Measurements from ENCODE around the gene ORC5. TPM values are rescaled to one million over a fixed set of nuclear protein-coding genes. Genes with fewer than 3 reads are reported as not detected.
A peak's percentile ranks its signal among the peaks of the same experiment; 100 is the strongest.

Gene ORC5
- total RNA-seq, 4 donors from 2014 or later: 4.3 to 21.6 (median 19.6) TPM

GRCh38 chr7:104175361-104175984, 32.3 kb downstream of the ORC5 start:
- Histone ChIP-seq H3K36me3 (peaks cover 0 to 46% (median 0%) of the 10 kb centered on the region in 3 donors), H3K4me3 (no peak overlapping the region), H3K27ac (no peak overlapping the region), H3K9me3 (peaks cover 0 to 4% (median 0%) of the 10 kb centered on the region in 3 donors), H3K4me1 (no peaks in the 10 kb centered on the region), H3K27me3 (no peaks in the 10 kb centered on the region)
- no peak for DNase-seq
- TF ChIP-seq, protein P1, sequence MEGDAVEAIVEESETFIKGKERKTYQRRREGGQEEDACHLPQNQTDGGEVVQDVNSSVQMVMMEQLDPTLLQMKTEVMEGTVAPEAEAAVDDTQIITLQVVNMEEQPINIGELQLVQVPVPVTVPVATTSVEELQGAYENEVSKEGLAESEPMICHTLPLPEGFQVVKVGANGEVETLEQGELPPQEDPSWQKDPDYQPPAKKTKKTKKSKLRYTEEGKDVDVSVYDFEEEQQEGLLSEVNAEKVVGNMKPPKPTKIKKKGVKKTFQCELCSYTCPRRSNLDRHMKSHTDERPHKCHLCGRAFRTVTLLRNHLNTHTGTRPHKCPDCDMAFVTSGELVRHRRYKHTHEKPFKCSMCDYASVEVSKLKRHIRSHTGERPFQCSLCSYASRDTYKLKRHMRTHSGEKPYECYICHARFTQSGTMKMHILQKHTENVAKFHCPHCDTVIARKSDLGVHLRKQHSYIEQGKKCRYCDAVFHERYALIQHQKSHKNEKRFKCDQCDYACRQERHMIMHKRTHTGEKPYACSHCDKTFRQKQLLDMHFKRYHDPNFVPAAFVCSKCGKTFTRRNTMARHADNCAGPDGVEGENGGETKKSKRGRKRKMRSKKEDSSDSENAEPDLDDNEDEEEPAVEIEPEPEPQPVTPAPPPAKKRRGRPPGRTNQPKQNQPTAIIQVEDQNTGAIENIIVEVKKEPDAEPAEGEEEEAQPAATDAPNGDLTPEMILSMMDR (IDR thresholded peaks at IDR 0.05): no peak
- no peak for TF ChIP-seq POLR2A (IDR thresholded peaks at IDR 0.05)
- 39 to 41% methylated on average over 2 of the region's 2 CpGs for WGBS, 2 donors
- intact Hi-C loops (cut with DNase I): no loop called here

DNA sequence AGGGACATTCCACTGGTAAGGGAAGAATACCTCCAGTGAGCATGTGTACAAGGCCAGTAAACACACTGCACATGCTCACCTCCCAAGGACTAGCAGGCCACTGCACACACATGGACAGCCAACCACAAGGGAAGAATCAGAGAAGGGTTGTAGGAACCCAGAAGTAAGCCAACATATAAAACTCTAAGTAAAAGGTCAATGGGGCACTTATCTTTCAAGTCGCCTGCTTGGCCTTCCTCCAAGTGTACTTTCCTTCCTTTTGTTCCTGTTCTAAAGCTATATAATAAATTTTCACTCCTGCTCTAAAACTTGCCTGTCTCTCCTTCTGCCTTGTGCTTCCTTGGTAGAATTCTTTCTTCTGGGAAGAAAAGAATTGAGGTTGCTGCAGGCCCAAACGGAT, 33.0 kb downstream of the ORC5 start:
- intact Hi-C loops (cut with DNase I): no loop called here
- H3K27me3 ChIP-seq: no peaks in the 10 kb centered on the region
- H3K27ac ChIP-seq: no peak overlapping the region
- TF ChIP-seq POLR2A (IDR thresholded peaks at IDR 0.05): no peak
- TF ChIP-seq, protein P1 (IDR thresholded peaks at IDR 0.05): no peak
- no peak overlapping the region for H3K4me3 ChIP-seq
- DNase-seq: no peak
- H3K36me3 ChIP-seq: peaks cover 0 to 44% (median 0%) of the 10 kb centered on the region in 3 donors
- H3K4me1 ChIP-seq: no peaks in the 10 kb centered on the region
- peaks cover 0 to 4% (median 0%) of the 10 kb centered on the region in 3 donors for H3K9me3 ChIP-seq
- 67 to 72% methylated on average over 2 of the region's 2 CpGs for WGBS, 2 donors

GRCh38 chr7:104162081-104162480, 45.7 kb downstream of the ORC5 start:
- no peak overlapping the region for H3K27ac ChIP-seq
- 72 to 85% methylated on average over 6 of the region's 6 CpGs for WGBS, 2 donors
- no peak for TF ChIP-seq POLR2A (IDR thresholded peaks at IDR 0.05)
- TF ChIP-seq, protein P1 (IDR thresholded peaks at IDR 0.05): no peak
- intact Hi-C loops (cut with DNase I): no loop called here
- no peaks in the 10 kb centered on the region for H3K4me1 ChIP-seq
- no peaks in the 10 kb centered on the region for H3K9me3 ChIP-seq
- H3K36me3 ChIP-seq: peaks cover 0 to 65% (median 0%) of the 10 kb centered on the region in 3 donors
- no peak for DNase-seq
- no peaks in the 10 kb centered on the region for H3K27me3 ChIP-seq
- no peak overlapping the region for H3K4me3 ChIP-seq

- no peak overlapping the region for H3K4me3 ChIP-seq
- no peaks in the 10 kb centered on the region for H3K4me1 ChIP-seq
- no peaks in the 10 kb centered on the region for H3K27me3 ChIP-seq
- H3K36me3 ChIP-seq: peaks cover 0 to 58% (median 0%) of the 10 kb centered on the region in 3 donors
- no peak overlapping the region for H3K27ac ChIP-seq
- TF ChIP-seq POLR2A (IDR thresholded peaks at IDR 0.05): no peak
- TF ChIP-seq, protein P1 (IDR thresholded peaks at IDR 0.05): no peak
- no peak for DNase-seq
- WGBS, 2 donors: 81 to 86% methylated on average over 3 of the region's 3 CpGs
- H3K9me3 ChIP-seq: no peaks in the 10 kb centered on the region
- intact Hi-C loops (cut with DNase I): no loop called here
Measured at GRCh38 chr7:104161244-104161643, 46.6 kb downstream of the ORC5 start.

- no peaks in the 10 kb centered on the region for H3K9me3 ChIP-seq
- TF ChIP-seq, protein P1 (IDR thresholded peaks at IDR 0.05): peak in 2 of 6 experiments; percentile 11 to 30
- no peak for TF ChIP-seq POLR2A (IDR thresholded peaks at IDR 0.05)
- no peaks in the 10 kb centered on the region for H3K4me1 ChIP-seq
- H3K27ac ChIP-seq: no peak overlapping the region
- H3K27me3 ChIP-seq: no peaks in the 10 kb centered on the region
- no peak for DNase-seq
- no peak overlapping the region for H3K4me3 ChIP-seq
- peaks cover 0 to 50% (median 0%) of the 10 kb centered on the region in 3 donors for H3K36me3 ChIP-seq
- intact Hi-C loops (cut with DNase I): no loop called here
Measured at GRCh38 chr7:104160375-104160774, 47.4 kb downstream of the ORC5 start.

Measured in esophagus squamous epithelium (tissue), 5 donors.